HepG2 (cell line): ENCODE results near the gene UCKL1. TPM values are rescaled to one million over a fixed set of nuclear protein-coding genes. Genes with fewer than 3 reads are reported as not detected.

Experiments
- GABPA ChIP-seq, 2 experiments: IDR thresholded peaks; 2 replicates each; pipeline ENCODE4 v1.6.1; 2011 to 2016; ENCODE audit warnings: low read depth in 2 of 2, low read length in 1 of 2, missing biosample characterization in 1 of 2, missing genetic modification characterization in 1 of 2
- GATA4 ChIP-seq: sonication (generic); IDR thresholded peaks from 2 replicates; pipeline ENCODE4 v1.6.1; 2016; ENCODE audit warnings: antibody characterized with exemption, low read depth, borderline replicate concordance
- ONECUT2 ChIP-seq: sonication (generic); formaldehyde crosslinking; IDR thresholded peaks from 2 replicates; pipeline ENCODE4 v1.4.0; 2020; ENCODE audit warnings: missing genetic modification reagents
- SMARCC2 ChIP-seq: fragments of 450-650 bp; IDR thresholded peaks from 2 replicates; pipeline ENCODE4 v1.6.1; 2017; ENCODE audit warnings: antibody characterized with exemption, mild to moderate bottlenecking
- SP2 ChIP-seq: sonication (generic); formaldehyde crosslinking; IDR thresholded peaks from 2 replicates; pipeline ENCODE4 v1.5.1; 2020; ENCODE audit warnings: mild to moderate bottlenecking, missing genetic modification reagents
- ZNF101 ChIP-seq: sonication (generic); formaldehyde crosslinking; IDR thresholded peaks from 2 replicates; pipeline ENCODE4 v1.4.0; 2020; ENCODE audit warnings: mild to moderate bottlenecking, low read depth, missing genetic modification reagents, borderline replicate concordance
- ZNF30 ChIP-seq: sonication (generic); formaldehyde crosslinking; IDR thresholded peaks from 2 replicates; pipeline ENCODE4 v1.5.0; 2020; ENCODE audit warnings: mild to moderate bottlenecking, missing genetic modification reagents
- ZNF546 ChIP-seq: sonication (generic); formaldehyde crosslinking; conservative IDR thresholded peaks from 2 replicates; pipeline ENCODE4 v1.8.1; 2023; ENCODE audit warnings: mild to moderate bottlenecking, missing genetic modification reagents
- ZNF569 ChIP-seq: sonication (generic); formaldehyde crosslinking; IDR thresholded peaks from 2 replicates; pipeline ENCODE4 v1.5.0; 2020; ENCODE audit warnings: mild to moderate bottlenecking, missing genetic modification reagents, moderate library complexity, borderline replicate concordance
- ZNF670 ChIP-seq: sonication (generic); formaldehyde crosslinking; IDR thresholded peaks from 2 replicates; pipeline ENCODE4 v1.8.0; 2022; ENCODE audit warnings: mild to moderate bottlenecking, missing genetic modification reagents, borderline replicate concordance
- ZNF724P ChIP-seq: sonication (generic); formaldehyde crosslinking; IDR thresholded peaks from 2 replicates; pipeline ENCODE4 v1.8.0; 2022; ENCODE audit warnings: missing genetic modification reagents, borderline replicate concordance
- polyA plus RNA-seq, 8 experiments: library from polyadenylated mRNA; depleted of rRNA in 3 of 8; stranded (reverse) in 7 of 8; unstranded in 1 of 8; fragments of >200 nt; fragmentation: Illumina TruSeq in 4 of 8; extraction: Trizol in 4 of 8; gene quantifications; 2 replicates each; pipeline versions ENCODE4 v1.2.1 to v1.2.3, GENCODE V29; 2011 to 2016; ENCODE audit warnings: low read depth in 4 of 8, missing spikeins in 1 of 8, mixed read lengths in 1 of 8; ENCODE audit not compliant: insufficient read depth in 1 of 8
- total RNA-seq, 5 experiments: library from RNA; depleted of rRNA; stranded (reverse); fragments of >200 nt; fragmentation: Illumina TruSeq; extraction: Trizol; gene quantifications; 2 replicates each; pipeline ENCODE4 v1.2.3, GENCODE V29; 2016; ENCODE audit warnings: low read depth in 1 of 5
- TF ChIP-seq, protein P1 (sequence below), 2 experiments: sonication (generic) in 1 of 2; formaldehyde crosslinking in 1 of 2; IDR thresholded peaks; 2 replicates each; pipeline versions ENCODE4 v1.6.1 to v1.9.0; 2014 to 2022; ENCODE audit warnings: antibody characterized with exemption in 1 of 2, borderline replicate concordance in 1 of 2, inconsistent platforms in 1 of 2, low read depth in 1 of 2, missing genetic modification reagents in 1 of 2
- TF ChIP-seq, protein P2 (sequence below): sonication (generic); formaldehyde crosslinking; IDR thresholded peaks from 2 replicates; pipeline ENCODE4 v1.5.1; 2020; ENCODE audit warnings: missing genetic modification reagents, mild to moderate bottlenecking, borderline replicate concordance

The UCKL1 gene
- total and polyA plus RNA-seq, 2 of the 13 experiments (the other 11 are each of a cell fraction or from before 2014, with no cell fraction given) = 50.2 to 126 TPM

DNA sequence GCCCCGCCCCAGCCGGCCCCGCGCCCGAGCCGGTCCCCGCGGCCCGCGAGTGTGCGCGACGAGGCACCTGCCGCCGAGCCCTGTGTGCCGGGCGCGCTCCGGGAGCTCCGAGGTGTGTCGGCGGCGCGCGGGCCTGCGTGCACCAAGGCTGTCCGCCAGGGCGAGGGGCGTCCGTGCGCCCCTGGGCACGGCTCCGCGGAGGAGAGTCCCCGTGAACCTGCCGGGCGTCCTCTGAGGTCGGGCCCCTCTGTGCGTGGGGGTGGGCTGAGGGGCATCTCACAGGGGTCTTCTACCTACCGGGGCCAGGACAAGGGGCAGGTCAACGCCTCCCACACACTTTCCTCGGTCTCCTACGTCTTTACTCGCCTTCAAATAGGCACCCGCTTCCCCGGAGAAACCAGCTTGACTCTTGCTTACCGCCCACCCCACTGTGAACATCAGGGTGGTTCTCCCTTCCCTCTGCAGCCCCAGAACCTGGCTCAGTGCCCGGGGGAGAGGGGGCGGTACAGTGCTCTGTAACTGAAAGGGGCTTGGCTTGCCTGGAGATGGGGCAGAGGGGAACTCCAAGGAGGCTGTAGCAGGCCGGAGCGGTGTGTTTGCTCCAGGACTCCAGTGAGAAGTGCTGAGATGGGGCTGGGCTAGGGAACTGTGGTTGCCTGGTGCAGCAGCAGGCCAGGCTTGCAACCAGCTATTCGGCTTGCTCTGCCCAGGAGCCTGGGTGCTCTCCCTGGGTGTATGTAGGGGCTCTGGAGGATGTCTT lies 23.5 kb upstream of the UCKL1 start, which contains the start of gene SAMD10 (continued):
- TF ChIP-seq ZNF670 (CRISPR knock-in tag) (no peak), GATA4 (0 out of 2 replicates have a peak, but pooled peaks have one; percentile 14), ZNF101 (CRISPR knock-in tag) (no peak), SMARCC2 (no peak), ONECUT2 (CRISPR knock-in tag) (no peak), ZNF546 (CRISPR knock-in tag) (peak; percentile 13; the same call in 1 of the 2 replicates), GABPA (IDR thresholded peaks at IDR 0.05; ENCODE audit: low read depth, low read length) (no peak), GABPA (CRISPR knock-in tag; IDR thresholded peaks at IDR 0.05; ENCODE audit: low read depth) (peak; percentile 44; the same call in 1 of the 2 replicates), ZNF569 (no peak), ZNF30 (no peak; the same call in 1 of the 2 replicates), ZNF724P (CRISPR knock-in tag) (no peak), SP2 (CRISPR knock-in tag) (no peak)
- TF ChIP-seq, protein P1, sequence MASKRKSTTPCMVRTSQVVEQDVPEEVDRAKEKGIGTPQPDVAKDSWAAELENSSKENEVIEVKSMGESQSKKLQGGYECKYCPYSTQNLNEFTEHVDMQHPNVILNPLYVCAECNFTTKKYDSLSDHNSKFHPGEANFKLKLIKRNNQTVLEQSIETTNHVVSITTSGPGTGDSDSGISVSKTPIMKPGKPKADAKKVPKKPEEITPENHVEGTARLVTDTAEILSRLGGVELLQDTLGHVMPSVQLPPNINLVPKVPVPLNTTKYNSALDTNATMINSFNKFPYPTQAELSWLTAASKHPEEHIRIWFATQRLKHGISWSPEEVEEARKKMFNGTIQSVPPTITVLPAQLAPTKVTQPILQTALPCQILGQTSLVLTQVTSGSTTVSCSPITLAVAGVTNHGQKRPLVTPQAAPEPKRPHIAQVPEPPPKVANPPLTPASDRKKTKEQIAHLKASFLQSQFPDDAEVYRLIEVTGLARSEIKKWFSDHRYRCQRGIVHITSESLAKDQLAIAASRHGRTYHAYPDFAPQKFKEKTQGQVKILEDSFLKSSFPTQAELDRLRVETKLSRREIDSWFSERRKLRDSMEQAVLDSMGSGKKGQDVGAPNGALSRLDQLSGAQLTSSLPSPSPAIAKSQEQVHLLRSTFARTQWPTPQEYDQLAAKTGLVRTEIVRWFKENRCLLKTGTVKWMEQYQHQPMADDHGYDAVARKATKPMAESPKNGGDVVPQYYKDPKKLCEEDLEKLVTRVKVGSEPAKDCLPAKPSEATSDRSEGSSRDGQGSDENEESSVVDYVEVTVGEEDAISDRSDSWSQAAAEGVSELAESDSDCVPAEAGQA (IDR thresholded peaks at IDR 0.05; ENCODE audit: low read depth) = no peak
- TF ChIP-seq, protein P1 (CRISPR knock-in tag; IDR thresholded peaks at IDR 0.05; ENCODE audit: borderline replicate concordance) = no peak
- TF ChIP-seq, protein P2, sequence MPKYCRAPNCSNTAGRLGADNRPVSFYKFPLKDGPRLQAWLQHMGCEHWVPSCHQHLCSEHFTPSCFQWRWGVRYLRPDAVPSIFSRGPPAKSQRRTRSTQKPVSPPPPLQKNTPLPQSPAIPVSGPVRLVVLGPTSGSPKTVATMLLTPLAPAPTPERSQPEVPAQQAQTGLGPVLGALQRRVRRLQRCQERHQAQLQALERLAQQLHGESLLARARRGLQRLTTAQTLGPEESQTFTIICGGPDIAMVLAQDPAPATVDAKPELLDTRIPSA (CRISPR knock-in tag) = no peak
